ENCODE results near the gene LMNA.
"Not testable (repeated sequence)": the region's sequence is repeated elsewhere in the genome, so short reads cannot be mapped to it uniquely, and the experiment has no call there.

Gene LMNA

DNA sequence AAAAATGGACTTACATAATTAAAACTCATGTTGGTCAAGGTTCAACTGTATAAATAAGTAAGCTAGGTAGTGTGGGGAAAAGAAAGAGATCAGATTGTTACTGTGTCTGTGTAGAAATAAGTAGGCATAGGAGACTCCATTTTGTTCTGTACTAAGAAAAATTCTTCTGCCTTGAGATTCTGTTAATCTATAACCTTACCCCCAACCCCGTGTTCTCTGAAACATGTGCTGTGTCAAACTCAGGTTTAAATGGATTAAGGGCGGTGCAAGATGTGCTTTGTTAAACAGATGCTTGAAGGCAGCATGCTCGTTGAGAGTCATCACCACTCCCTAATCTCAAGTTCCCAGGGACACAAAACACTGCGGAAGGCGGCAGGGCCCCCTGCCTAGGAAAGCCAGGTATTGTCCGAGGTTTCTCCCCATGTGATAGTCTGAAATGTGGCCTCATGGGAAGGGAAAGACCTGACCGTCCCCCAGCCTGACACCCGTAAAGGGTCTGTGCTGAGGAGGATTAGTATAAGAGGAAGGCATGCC, 66.9 kb downstream of the LMNA start:
- peaks cover 0 to 11% (median 6%) of the 10 kb centered on the region in 4 experiments for H3K36me3 ChIP-seq (ENCODE audit: control insufficient read depth in 4 of 4, insufficient read depth in 4 of 4, low read length in 3 of 4)
- H3K4me1 ChIP-seq (ENCODE audit: control extremely low read depth in 1 of 4, control insufficient read depth in 4 of 4, insufficient read depth in 4 of 4, low read length in 3 of 4); CTCF ChIA-PET; H3K9me3 ChIP-seq (ENCODE audit: control extremely low read depth in 1 of 5, control insufficient read depth in 4 of 5, insufficient read depth in 2 of 5, low read depth in 1 of 5, low read length in 4 of 5); H3K27me3 ChIP-seq (replicated peaks in 2 of 5; ENCODE audit: control insufficient read depth in 4 of 5, insufficient read depth in 5 of 5, low read length in 4 of 5); H3K4me3 ChIP-seq (ENCODE audit: control insufficient read depth in 1 of 7, extremely low read depth in 1 of 7, insufficient read depth in 4 of 7, low read depth in 2 of 7, low read length in 6 of 7); H3K27ac ChIP-seq (ENCODE audit: insufficient read depth in 1 of 2, low read depth in 1 of 2, low read length in 2 of 2, poor library complexity in 1 of 2, severe bottlenecking in 2 of 2); POLR2A ChIA-PET; DNase-seq: not testable (repeated sequence)
- WGBS (ENCODE audit: insufficient coverage) = 100% methylated on average over 2 of the region's 8 CpGs

DNA sequence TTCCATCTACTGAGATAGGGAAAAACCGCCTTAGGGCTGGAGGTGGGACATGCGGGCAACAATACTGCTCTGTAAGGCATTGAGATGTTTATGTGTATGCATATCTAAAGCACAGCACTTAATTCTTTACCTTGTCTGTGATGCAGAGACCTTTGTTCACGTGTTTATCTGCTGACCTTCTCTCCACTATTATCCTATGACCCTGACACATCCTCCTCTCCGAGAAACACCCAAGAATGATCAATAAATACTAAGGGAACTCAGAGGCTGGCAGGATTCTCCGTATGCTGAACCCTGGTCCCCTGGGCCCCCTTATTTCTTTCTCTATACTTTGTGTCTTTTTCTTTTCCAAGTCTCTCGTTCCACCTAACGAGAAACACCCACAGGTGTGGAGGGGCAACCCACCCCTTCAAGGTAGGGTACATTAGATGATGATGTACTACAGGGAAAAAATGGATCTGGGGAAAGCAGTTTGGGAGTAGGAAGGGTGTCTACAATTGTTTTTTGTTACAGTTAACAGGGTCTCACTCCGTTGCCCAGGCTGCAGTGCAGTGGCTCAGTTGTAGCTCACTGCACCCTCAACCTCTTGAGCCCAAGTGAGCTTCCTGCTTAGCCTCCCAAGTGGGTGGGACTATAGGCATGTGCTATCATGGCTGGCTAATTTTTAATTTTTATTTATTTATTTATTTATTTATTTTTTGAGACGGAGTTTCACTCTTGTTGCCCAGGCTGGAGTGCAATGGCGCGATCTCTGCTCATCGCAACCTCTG, 67.7 kb downstream of the LMNA start:
- H3K36me3 ChIP-seq (ENCODE audit: control insufficient read depth in 4 of 4, insufficient read depth in 4 of 4, low read length in 3 of 4); H3K4me3 ChIP-seq (ENCODE audit: control insufficient read depth in 1 of 7, extremely low read depth in 1 of 7, insufficient read depth in 4 of 7, low read depth in 2 of 7, low read length in 6 of 7); DNase-seq; H3K27me3 ChIP-seq (replicated peaks in 2 of 5; ENCODE audit: control insufficient read depth in 4 of 5, insufficient read depth in 5 of 5, low read length in 4 of 5); POLR2A ChIA-PET; H3K27ac ChIP-seq (ENCODE audit: insufficient read depth in 1 of 2, low read depth in 1 of 2, low read length in 2 of 2, poor library complexity in 1 of 2, severe bottlenecking in 2 of 2); H3K9me3 ChIP-seq (ENCODE audit: control extremely low read depth in 1 of 5, control insufficient read depth in 4 of 5, insufficient read depth in 2 of 5, low read depth in 1 of 5, low read length in 4 of 5); H3K4me1 ChIP-seq (ENCODE audit: control extremely low read depth in 1 of 4, control insufficient read depth in 4 of 4, insufficient read depth in 4 of 4, low read length in 3 of 4): not testable (repeated sequence)
- WGBS (ENCODE audit: insufficient coverage) = 96% methylated on average over 5 of the region's 12 CpGs
- CTCF ChIA-PET = interaction anchor here (1.1 kb wide), 1 partner anchor 35 kb away, joined by 5 read pairs; no protein-coding TSS in a partner anchor

DNA sequence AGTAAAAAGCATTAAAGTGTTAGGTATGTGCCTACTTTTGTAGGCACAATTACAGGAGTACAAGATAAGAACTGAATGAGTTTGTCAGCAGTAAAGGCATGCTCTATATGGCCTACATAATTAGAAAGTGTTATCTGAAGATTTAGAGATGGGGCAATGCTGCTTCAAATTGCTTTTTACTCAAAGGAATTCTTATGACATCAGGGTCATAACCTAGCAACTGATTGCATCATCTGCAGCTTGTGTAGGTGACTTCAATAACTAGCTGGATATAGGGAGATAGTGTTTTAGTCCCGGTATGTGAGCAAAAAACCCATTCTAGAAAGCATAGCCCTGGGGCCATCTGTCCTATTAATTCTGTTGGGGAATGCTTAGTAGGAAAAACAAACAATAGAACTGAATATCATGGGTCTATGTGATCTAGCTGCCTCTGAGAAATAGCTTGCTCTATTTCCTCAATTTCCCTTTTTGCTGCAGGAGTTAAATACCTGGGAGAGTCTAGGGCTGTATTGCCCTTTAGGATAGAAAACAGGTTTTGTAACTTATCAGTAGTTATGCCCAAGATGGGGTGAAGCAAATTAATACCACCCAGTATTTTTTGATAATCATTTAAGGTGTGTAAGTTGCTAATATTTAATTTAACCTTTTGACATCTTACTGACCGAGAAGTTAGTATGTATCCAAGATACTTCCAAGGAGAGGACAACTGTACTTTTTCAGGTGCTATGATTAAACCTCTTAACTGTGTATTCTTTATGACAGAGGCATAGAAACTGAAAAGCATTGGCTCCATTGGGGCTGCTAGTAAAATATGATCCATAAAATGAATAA, 72.1 kb downstream of the LMNA start:
- H3K27me3 ChIP-seq (replicated peaks in 2 of 5; ENCODE audit: control insufficient read depth in 4 of 5, insufficient read depth in 5 of 5, low read length in 4 of 5); H3K4me1 ChIP-seq (ENCODE audit: control extremely low read depth in 1 of 4, control insufficient read depth in 4 of 4, insufficient read depth in 4 of 4, low read length in 3 of 4); H3K9me3 ChIP-seq (ENCODE audit: control extremely low read depth in 1 of 5, control insufficient read depth in 4 of 5, insufficient read depth in 2 of 5, low read depth in 1 of 5, low read length in 4 of 5); POLR2A ChIA-PET; H3K4me3 ChIP-seq (ENCODE audit: control insufficient read depth in 1 of 7, extremely low read depth in 1 of 7, insufficient read depth in 4 of 7, low read depth in 2 of 7, low read length in 6 of 7); H3K36me3 ChIP-seq (ENCODE audit: control insufficient read depth in 4 of 4, insufficient read depth in 4 of 4, low read length in 3 of 4); H3K27ac ChIP-seq (ENCODE audit: insufficient read depth in 1 of 2, low read depth in 1 of 2, low read length in 2 of 2, poor library complexity in 1 of 2, severe bottlenecking in 2 of 2); DNase-seq: not testable (repeated sequence)
- CTCF ChIA-PET = interaction anchor here (0.7 kb wide), 1 partner anchor 55 kb away, joined by 3 read pairs; the partner anchor contains the start of gene BGLAP
- WGBS (ENCODE audit: insufficient coverage) = 100% methylated on average over 1 of the region's 2 CpGs
